ENCODE data around the gene KMT5C.
A peak's percentile ranks its signal among the peaks of the same experiment; 100 is the strongest.

Gene KMT5C

GRCh38 chr19:55366790-55367189 is 27.1 kb downstream of the KMT5C start:
- CTCF ChIA-PET = interaction anchor here (0.7 to 2.3 kb wide), 3 partner anchors 16 to 138 kb away, joined by 3 to 7 read pairs (median 3); no protein-coding TSS in a partner anchor
- TF ChIP-seq, protein P1, sequence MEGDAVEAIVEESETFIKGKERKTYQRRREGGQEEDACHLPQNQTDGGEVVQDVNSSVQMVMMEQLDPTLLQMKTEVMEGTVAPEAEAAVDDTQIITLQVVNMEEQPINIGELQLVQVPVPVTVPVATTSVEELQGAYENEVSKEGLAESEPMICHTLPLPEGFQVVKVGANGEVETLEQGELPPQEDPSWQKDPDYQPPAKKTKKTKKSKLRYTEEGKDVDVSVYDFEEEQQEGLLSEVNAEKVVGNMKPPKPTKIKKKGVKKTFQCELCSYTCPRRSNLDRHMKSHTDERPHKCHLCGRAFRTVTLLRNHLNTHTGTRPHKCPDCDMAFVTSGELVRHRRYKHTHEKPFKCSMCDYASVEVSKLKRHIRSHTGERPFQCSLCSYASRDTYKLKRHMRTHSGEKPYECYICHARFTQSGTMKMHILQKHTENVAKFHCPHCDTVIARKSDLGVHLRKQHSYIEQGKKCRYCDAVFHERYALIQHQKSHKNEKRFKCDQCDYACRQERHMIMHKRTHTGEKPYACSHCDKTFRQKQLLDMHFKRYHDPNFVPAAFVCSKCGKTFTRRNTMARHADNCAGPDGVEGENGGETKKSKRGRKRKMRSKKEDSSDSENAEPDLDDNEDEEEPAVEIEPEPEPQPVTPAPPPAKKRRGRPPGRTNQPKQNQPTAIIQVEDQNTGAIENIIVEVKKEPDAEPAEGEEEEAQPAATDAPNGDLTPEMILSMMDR (IDR thresholded peaks at IDR 0.05; ENCODE audit: insufficient read depth, low read length, missing control alignments) = no peak
- no peak for DNase-seq (ENCODE audit: low read depth, low spot score)
- POLR2A ChIA-PET = interaction anchor here (0.8 to 2.5 kb wide), 2 partner anchors 41 to 65 kb away, joined by 3 to 11 read pairs; partner anchors contain the start of gene UBE2S
- H3K4me3 ChIP-seq (ENCODE audit: low read depth, low read length) = no peak overlapping the region

DNA sequence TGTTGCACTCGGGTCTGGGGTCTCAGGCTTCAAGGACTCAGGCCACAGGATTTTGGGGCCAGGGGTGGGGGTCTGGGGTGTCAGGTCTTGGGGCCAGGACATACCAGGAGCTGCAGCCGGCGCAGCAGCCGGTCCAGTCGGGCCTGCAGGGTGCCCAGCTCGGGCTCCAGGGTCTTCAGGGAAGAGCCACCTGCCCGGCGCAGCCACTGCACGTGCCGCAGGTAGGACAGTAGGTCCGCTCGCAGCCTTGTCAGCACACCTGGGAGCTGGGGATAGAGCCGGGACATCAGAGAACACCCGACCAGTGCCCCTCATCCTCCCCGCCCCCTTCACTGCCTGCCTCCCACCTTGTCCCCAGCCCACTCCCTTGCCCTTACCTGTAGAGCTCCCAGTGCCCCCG is 28.4 kb downstream of the KMT5C start:
- ChIA-PET POLR2A (interaction anchor here (1.0 to 2.5 kb wide), 3 partner anchors 16 to 39 kb away, joined by 5 to 11 read pairs (median 10); partner anchors contain the start of genes TMEM238 and UBE2S), CTCF (interaction anchor here (0.8 to 2.9 kb wide), 4 partner anchors 16 to 100 kb away, joined by 3 to 14 read pairs (median 8); partner anchors contain the start of genes KMT5C and TMEM238)
- DNase-seq (ENCODE audit: low read depth, low spot score) = no peak
- TF ChIP-seq, protein P1 (IDR thresholded peaks at IDR 0.05; ENCODE audit: insufficient read depth, low read length, missing control alignments) = no peak
- H3K4me3 ChIP-seq (ENCODE audit: low read depth, low read length) = peak overlapping the region; percentile 74

GRCh38 chr19:55368701-55369563 is 29.3 kb downstream of the KMT5C start:
- CTCF ChIA-PET = interaction anchor here (0.8 to 2.9 kb wide), 6 partner anchors 15 to 209 kb away, joined by 3 to 14 read pairs (median 4); partner anchors contain the start of genes KMT5C and TMEM238
- TF ChIP-seq, protein P1 (IDR thresholded peaks at IDR 0.05; ENCODE audit: insufficient read depth, low read length, missing control alignments) = no peak
- DNase-seq (ENCODE audit: low read depth, low spot score) = no peak
- POLR2A ChIA-PET = interaction anchor here (1.0 to 2.5 kb wide), 6 partner anchors 15 to 153 kb away, joined by 4 to 18 read pairs (median 8); partner anchors contain the start of genes KMT5C, PPP6R1, TMEM238 and UBE2S
- H3K4me3 ChIP-seq (ENCODE audit: low read depth, low read length) = peak overlapping the region; percentile 74

GRCh38 chr19:55369653-55370304 is 30.1 kb downstream of the KMT5C start:
- TF ChIP-seq, protein P1 (IDR thresholded peaks at IDR 0.05; ENCODE audit: insufficient read depth, low read length, missing control alignments) = no peak
- DNase-seq (ENCODE audit: low read depth, low spot score) = no peak
- peak overlapping the region; percentile 74 for H3K4me3 ChIP-seq (ENCODE audit: low read depth, low read length)
- ChIA-PET POLR2A (interaction anchor here (1.2 to 2.3 kb wide), 6 partner anchors 14 to 154 kb away, joined by 3 to 18 read pairs (median 6); partner anchors contain the start of genes HSPBP1, KMT5C, PPP6R1 and TMEM238), CTCF (interaction anchor here (1.2 to 2.9 kb wide), 4 partner anchors 14 to 210 kb away, joined by 3 to 14 read pairs (median 7); partner anchors contain the start of gene TMEM238)

DNA sequence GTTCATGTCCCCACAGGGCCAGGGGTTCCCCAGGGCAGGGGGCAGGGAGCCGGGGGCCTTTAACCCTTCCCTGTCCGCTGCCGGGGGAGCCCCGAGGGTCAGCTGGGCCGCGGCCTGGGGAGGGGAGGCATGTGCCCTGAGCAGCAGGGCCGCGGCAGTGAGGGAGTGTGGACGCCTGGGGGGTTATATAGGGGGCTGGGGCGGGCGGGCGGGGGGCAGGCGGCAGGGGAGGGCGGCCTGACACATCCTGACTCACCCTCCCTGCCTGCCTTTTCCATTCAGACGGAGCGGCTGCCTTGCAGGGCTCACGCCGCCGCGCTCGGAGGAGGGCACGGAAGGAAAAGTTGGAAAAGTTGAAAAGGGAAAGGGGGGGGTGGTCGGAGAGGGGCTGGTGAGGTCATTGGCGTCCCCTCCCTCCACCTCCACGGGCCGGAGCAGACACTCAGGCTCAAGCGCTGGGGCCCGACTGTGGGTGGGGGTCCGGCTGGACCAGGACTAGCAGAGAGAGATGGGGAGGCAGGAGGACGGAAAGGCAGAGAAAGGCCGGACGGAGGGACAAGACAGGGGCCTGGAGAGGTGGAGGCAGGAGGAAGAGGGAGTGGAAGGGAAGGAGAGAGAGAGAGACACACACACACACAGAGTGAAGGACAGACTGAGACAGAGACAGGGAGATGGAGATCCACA is 30.8 kb downstream of the KMT5C start, which contains the start of gene IL11:
TSS of gene IL11 (minus strand) at position 159 of the 684 bp plus-strand sequence. CDS start at position 6, 153 bp downstream.
- no peak for DNase-seq (ENCODE audit: low read depth, low spot score)
- peak within 1 kb of the TSS; percentile 74 for H3K4me3 ChIP-seq (ENCODE audit: low read depth, low read length)
- ChIA-PET CTCF (interaction anchor here (1.5 to 2.9 kb wide), 2 partner anchors 14 to 211 kb away, joined by 3 to 11 read pairs; partner anchors contain the start of gene TMEM238), POLR2A (interaction anchor here (0.6 to 2.3 kb wide), 6 partner anchors 11 to 154 kb away, joined by 3 to 18 read pairs (median 4); partner anchors contain the start of genes HSPBP1, KMT5C, PPP6R1 and UBE2S)
- TF ChIP-seq, protein P1 (IDR thresholded peaks at IDR 0.05; ENCODE audit: insufficient read depth, low read length, missing control alignments) = no peak
